ENCODE measurements around the gene PROSER3.

PROSER3 gene

DNA sequence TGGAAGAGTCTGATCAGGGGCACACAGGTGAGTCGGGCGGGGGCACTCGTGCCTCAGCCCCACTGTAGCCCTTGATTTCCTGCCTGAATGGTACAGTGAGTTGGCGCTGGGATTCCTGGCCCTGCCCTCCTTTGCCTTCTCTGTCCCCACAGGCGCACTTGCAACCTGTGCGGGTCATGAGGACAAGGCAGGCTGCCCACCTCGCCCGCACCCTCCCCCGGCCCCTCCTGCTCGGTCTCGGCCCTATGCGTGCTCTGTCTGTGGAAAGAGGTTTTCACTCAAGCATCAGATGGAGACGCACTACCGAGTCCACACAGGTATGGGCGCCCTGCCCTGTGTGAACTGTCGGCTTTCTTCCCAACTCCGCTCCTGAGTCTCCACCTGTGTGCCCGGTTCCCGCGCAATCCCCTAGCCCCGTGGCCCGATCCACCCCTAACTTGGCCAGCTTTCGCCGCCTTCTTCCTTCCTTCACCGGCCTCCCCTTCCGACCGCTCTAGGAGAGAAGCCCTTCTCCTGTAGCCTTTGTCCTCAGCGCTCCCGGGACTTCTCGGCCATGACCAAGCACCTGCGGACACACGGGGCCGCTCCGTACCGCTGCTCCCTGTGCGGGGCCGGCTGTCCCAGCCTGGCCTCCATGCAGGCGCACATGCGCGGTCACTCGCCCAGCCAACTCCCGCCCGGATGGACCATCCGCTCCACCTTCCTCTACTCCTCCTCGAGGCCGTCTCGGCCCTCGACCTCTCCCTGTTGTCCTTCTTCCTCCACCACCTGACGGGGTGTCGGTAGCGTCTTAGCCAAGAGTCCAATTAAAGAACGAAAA lies 41.8 kb upstream of the PROSER3 start:
- peaks cover 0 to 2% of the 10 kb centered on the region in 2 donors for H3K36me3 ChIP-seq (ENCODE audit: control insufficient read depth in 2 of 2, insufficient read depth in 2 of 2, low read length in 2 of 2)
- H3K9ac ChIP-seq (ENCODE audit: low read length in 2 of 2): peak overlapping the region; percentile 79 to 94
- peak overlapping the region; percentile 79 for H3K27ac ChIP-seq (ENCODE audit: low read length)
- H3K4me3 ChIP-seq (ENCODE audit: low read length in 2 of 2): peak overlapping the region; percentile 87
- H3K27me3 ChIP-seq (ENCODE audit: control insufficient read depth in 1 of 2, insufficient read depth in 2 of 2, low read length in 2 of 2): no peaks in the 10 kb centered on the region
- peaks cover 39% of the 10 kb centered on the region for H3K4me1 ChIP-seq (ENCODE audit: control insufficient read depth, insufficient read depth, low read length)
- H3K9me3 ChIP-seq (ENCODE audit: control insufficient read depth in 2 of 2, low read length in 2 of 2): no peaks in the 10 kb centered on the region

DNA sequence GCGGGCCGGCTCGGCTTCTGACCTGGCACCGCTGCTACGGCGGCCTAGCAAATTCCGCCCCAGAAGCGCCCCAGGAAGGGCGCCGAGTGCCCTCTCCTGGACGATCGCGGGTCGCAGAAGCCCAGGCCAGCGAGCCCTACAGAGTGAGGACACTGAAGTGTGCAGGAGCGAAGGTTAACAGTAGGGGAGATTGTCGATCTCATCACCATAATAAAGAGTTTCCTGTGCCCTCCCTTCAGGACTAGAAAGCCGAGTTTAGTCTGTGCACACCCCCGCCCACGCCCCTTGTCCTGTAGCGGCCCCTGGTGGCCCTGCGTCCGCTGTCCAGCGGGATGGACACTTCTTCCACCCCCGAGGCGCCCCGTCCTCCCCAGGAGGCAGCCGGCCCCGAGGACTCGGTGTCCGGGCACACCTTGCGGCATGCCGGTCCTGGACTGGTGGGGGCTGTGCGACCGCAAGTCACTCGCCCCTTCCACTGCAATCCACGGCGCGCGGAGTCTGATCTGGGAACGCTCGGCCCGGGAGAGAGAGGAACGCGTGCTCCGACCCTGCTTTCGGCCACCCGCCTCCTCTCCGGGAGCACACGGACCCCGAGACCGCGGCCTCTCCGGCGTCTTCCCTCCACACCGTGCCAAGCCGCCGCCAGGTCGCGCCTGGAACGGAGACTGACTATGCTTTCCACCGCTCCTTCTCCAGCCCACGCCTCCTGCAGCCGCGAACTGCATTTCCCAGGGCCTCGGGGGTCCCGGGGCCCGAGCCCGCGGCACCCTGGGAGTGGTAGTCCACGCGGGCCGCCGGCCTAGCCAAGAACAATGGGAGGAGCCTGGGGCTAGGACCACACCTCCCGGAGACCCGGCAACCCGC lies 40.9 kb upstream of the PROSER3 start:
- Histone ChIP-seq H3K27me3 (ENCODE audit: control insufficient read depth in 1 of 2, insufficient read depth in 2 of 2, low read length in 2 of 2) (no peaks in the 10 kb centered on the region), H3K9me3 (ENCODE audit: control insufficient read depth in 2 of 2, low read length in 2 of 2) (no peaks in the 10 kb centered on the region), H3K4me3 (ENCODE audit: low read length in 2 of 2) (peak overlapping the region; percentile 87), H3K4me1 (ENCODE audit: control insufficient read depth, insufficient read depth, low read length) (peaks cover 42% of the 10 kb centered on the region), H3K36me3 (ENCODE audit: control insufficient read depth in 2 of 2, insufficient read depth in 2 of 2, low read length in 2 of 2) (peaks cover 3 to 6% of the 10 kb centered on the region in 2 donors), H3K27ac (ENCODE audit: low read length) (peak overlapping the region; percentile 79), H3K9ac (ENCODE audit: low read length in 2 of 2) (peak overlapping the region; percentile 79 to 94)

DNA sequence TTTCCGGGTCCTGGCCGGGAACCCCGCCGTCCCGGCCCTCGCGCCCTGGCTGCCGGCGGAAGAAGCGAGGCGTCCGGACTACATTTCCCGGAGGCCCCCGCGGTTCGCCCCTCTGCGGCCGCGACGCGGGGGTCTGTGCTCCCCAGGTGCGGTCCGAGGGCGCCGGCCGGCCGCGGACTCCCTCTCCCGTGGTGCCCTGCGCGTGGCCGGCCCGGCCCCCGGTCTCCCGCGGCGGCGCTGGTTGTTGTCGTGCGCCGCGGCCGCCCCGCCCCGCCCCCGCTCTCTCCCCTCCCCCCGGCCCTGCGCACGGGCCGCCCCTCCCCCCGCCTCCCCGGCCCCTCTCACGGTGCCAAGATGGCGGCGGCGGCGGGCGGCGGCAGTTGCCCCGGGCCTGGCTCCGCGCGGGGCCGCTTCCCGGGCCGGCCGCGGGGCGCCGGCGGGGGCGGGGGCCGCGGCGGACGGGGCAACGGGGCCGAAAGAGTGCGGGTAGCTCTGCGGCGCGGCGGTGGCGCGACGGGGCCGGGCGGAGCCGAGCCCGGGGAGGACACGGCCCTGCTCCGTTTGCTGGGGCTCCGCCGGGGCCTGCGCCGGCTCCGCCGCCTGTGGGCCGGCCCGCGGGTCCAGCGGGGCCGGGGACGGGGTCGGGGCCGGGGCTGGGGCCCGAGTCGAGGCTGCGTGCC lies 40.2 kb upstream of the PROSER3 start, which contains the start of gene KMT2B:
KMT2B (plus strand) TSS at position 339 of the 680 bp plus-strand sequence; CDS start at position 355, 16 bp downstream.
- Histone ChIP-seq H3K27ac (ENCODE audit: low read length) (peak within 1 kb of the TSS; percentile 79), H3K36me3 (ENCODE audit: control insufficient read depth in 2 of 2, insufficient read depth in 2 of 2, low read length in 2 of 2) (peaks cover 10 to 13% of the 10 kb centered on the region in 2 donors), H3K27me3 (ENCODE audit: control insufficient read depth in 1 of 2, insufficient read depth in 2 of 2, low read length in 2 of 2) (no peaks in the 10 kb centered on the region), H3K9ac (ENCODE audit: low read length in 2 of 2) (peak within 1 kb of the TSS; percentile 79 to 94), H3K4me3 (ENCODE audit: low read length in 2 of 2) (peak within 1 kb of the TSS; percentile 89), H3K9me3 (ENCODE audit: control insufficient read depth in 2 of 2, low read length in 2 of 2) (no peaks in the 10 kb centered on the region), H3K4me1 (ENCODE audit: control insufficient read depth, insufficient read depth, low read length) (peaks cover 42% of the 10 kb centered on the region)

DNA sequence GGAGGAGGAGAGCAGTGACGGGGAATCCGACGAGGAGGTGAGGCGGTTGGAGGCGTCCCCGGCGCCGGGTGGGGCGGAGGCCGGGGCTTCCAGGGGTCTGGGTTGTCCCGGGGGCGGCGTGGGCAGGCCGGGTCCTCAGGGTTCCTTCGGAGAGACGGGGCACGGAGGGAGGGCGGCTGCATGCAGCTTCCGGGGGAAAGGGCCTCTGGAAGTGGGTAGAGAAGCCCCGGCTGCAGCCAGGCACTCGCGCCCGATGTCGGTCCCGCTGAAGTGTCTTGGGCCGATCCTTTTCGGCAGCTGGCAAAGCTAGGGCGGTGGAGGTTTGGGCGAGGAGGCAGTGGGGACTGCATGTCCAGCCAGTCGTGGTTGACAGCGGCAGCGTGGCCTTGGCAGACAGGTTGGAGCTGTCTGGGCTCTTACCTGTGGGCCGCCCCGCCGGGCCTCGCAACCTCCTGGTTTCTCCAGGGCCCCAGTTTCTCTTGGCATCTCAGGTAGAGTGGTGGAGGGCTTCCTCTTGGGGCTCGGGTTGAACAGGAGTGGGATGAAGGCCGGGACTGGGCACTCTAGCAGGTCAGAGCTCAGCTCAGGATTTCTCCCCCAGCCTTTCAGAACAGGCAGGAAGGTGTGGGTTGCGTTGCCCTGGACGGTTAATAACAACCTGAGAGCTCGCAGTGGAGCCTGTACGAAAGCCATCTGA lies 39.5 kb upstream of the PROSER3 start:
- Histone ChIP-seq H3K9ac (ENCODE audit: low read length in 2 of 2) (peak overlapping the region; percentile 79 to 84), H3K4me1 (ENCODE audit: control insufficient read depth, insufficient read depth, low read length) (peaks cover 42% of the 10 kb centered on the region), H3K9me3 (ENCODE audit: control insufficient read depth in 2 of 2, low read length in 2 of 2) (no peaks in the 10 kb centered on the region), H3K4me3 (ENCODE audit: low read length in 2 of 2) (peak overlapping the region; percentile 89), H3K27me3 (ENCODE audit: control insufficient read depth in 1 of 2, insufficient read depth in 2 of 2, low read length in 2 of 2) (no peaks in the 10 kb centered on the region), H3K36me3 (ENCODE audit: control insufficient read depth in 2 of 2, insufficient read depth in 2 of 2, low read length in 2 of 2) (peaks cover 16 to 20% of the 10 kb centered on the region in 2 donors), H3K27ac (ENCODE audit: low read length) (peak overlapping the region; percentile 73)

DNA sequence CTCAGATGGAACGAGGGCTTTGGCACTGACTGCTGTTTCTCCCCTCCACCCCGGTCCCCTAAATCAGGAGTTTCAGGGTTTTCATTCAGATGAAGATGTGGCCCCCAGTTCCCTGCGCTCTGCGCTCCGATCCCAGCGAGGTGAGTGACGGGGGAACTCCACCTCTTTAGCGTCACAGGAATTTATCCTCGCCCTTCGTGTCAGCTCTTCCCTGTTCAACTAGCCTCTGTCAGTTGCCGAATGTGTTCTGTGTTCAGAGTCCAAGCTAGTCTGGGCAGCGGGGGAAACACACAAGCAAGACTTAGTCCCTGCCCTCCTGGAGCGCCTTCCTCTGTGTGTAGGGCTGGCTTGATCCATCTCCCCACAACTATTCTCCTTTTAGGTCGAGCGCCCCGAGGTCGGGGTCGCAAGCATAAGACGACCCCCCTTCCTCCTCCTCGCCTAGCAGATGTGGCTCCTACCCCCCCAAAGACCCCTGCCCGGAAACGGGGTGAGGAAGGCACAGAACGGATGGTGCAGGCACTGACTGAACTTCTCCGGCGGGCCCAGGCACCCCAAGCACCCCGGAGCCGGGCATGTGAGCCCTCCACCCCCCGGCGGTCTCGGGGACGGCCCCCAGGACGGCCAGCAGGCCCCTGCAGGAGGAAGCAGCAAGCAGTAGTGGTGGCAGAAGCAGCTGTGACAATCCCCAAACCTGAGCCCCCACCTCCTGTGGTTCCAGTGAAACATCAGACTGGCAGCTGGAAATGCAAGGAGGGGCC lies 38.4 kb upstream of the PROSER3 start:
- H3K9me3 ChIP-seq (ENCODE audit: control insufficient read depth in 2 of 2, low read length in 2 of 2): no peaks in the 10 kb centered on the region
- peak overlapping the region in 1 of 2 donors; percentile 89 for H3K4me3 ChIP-seq (ENCODE audit: low read length in 2 of 2)
- H3K9ac ChIP-seq (ENCODE audit: low read length in 2 of 2): peak overlapping the region; percentile 79 to 84
- no peaks in the 10 kb centered on the region for H3K27me3 ChIP-seq (ENCODE audit: control insufficient read depth in 1 of 2, insufficient read depth in 2 of 2, low read length in 2 of 2)
- peaks cover 42% of the 10 kb centered on the region for H3K4me1 ChIP-seq (ENCODE audit: control insufficient read depth, insufficient read depth, low read length)
- peaks cover 25 to 30% of the 10 kb centered on the region in 2 donors for H3K36me3 ChIP-seq (ENCODE audit: control insufficient read depth in 2 of 2, insufficient read depth in 2 of 2, low read length in 2 of 2)
- peak overlapping the region; percentile 18 for H3K27ac ChIP-seq (ENCODE audit: low read length)

DNA sequence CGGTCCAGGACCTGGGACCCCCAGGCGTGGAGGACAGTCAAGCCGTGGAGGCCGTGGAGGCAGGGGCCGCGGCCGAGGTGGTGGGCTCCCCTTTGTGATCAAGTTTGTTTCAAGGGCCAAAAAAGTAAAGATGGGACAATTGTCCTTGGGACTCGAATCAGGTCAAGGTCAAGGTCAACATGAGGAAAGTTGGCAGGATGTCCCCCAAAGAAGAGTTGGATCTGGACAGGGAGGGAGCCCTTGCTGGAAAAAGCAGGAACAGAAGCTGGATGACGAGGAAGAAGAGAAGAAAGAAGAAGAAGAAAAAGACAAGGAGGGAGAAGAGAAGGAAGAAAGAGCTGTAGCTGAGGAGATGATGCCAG lies 37.8 kb upstream of the PROSER3 start:
- H3K4me1 ChIP-seq (ENCODE audit: control insufficient read depth, insufficient read depth, low read length): peaks cover 42% of the 10 kb centered on the region
- H3K27ac ChIP-seq (ENCODE audit: low read length): peak overlapping the region; percentile 18
- no peak overlapping the region for H3K4me3 ChIP-seq (ENCODE audit: low read length in 2 of 2)
- H3K36me3 ChIP-seq (ENCODE audit: control insufficient read depth in 2 of 2, insufficient read depth in 2 of 2, low read length in 2 of 2): peaks cover 30 to 36% of the 10 kb centered on the region in 2 donors
- no peaks in the 10 kb centered on the region for H3K27me3 ChIP-seq (ENCODE audit: control insufficient read depth in 1 of 2, insufficient read depth in 2 of 2, low read length in 2 of 2)
- no peak overlapping the region for H3K9ac ChIP-seq (ENCODE audit: low read length in 2 of 2)
- H3K9me3 ChIP-seq (ENCODE audit: control insufficient read depth in 2 of 2, low read length in 2 of 2): no peaks in the 10 kb centered on the region

DNA sequence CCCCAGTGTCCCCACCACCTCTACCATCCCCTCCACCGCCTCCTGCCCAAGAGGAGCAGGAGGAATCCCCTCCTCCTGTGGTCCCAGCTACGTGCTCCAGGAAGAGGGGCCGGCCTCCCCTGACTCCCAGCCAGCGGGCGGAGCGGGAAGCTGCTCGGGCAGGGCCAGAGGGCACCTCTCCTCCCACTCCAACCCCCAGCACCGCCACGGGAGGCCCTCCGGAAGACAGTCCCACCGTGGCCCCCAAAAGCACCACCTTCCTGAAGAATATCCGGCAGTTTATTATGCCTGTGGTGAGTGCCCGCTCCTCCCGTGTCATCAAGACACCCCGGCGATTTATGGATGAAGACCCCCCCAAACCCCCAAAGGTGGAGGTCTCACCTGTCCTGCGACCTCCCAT lies 37.3 kb upstream of the PROSER3 start:
- no peak overlapping the region for H3K9ac ChIP-seq (ENCODE audit: low read length in 2 of 2)
- H3K27ac ChIP-seq (ENCODE audit: low read length): no peak overlapping the region
- H3K27me3 ChIP-seq (ENCODE audit: control insufficient read depth in 1 of 2, insufficient read depth in 2 of 2, low read length in 2 of 2): no peaks in the 10 kb centered on the region
- H3K36me3 ChIP-seq (ENCODE audit: control insufficient read depth in 2 of 2, insufficient read depth in 2 of 2, low read length in 2 of 2): peaks cover 36 to 41% of the 10 kb centered on the region in 2 donors
- H3K4me1 ChIP-seq (ENCODE audit: control insufficient read depth, insufficient read depth, low read length): peaks cover 38% of the 10 kb centered on the region
- H3K4me3 ChIP-seq (ENCODE audit: low read length in 2 of 2): no peak overlapping the region
- no peaks in the 10 kb centered on the region for H3K9me3 ChIP-seq (ENCODE audit: control insufficient read depth in 2 of 2, low read length in 2 of 2)

DNA sequence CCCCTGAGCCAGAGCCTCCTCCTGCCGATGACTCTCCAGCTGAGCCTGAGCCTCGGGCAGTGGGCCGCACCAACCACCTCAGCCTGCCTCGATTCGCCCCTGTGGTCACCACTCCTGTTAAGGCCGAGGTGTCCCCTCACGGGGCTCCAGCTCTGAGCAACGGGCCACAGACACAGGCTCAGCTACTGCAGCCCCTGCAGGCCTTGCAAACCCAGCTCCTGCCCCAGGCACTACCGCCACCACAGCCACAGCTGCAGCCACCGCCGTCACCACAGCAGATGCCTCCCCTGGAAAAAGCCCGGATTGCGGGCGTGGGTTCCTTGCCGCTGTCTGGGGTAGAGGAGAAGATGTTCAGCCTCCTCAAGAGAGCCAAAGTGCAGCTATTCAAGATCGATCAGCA lies 36.6 kb upstream of the PROSER3 start:
- Histone ChIP-seq H3K9me3 (ENCODE audit: control insufficient read depth in 2 of 2, low read length in 2 of 2) (no peaks in the 10 kb centered on the region), H3K4me1 (ENCODE audit: control insufficient read depth, insufficient read depth, low read length) (peaks cover 30% of the 10 kb centered on the region), H3K36me3 (ENCODE audit: control insufficient read depth in 2 of 2, insufficient read depth in 2 of 2, low read length in 2 of 2) (peaks cover 43 to 47% of the 10 kb centered on the region in 2 donors), H3K27ac (ENCODE audit: low read length) (no peak overlapping the region), H3K27me3 (ENCODE audit: control insufficient read depth in 1 of 2, insufficient read depth in 2 of 2, low read length in 2 of 2) (no peaks in the 10 kb centered on the region), H3K9ac (ENCODE audit: low read length in 2 of 2) (no peak overlapping the region), H3K4me3 (ENCODE audit: low read length in 2 of 2) (no peak overlapping the region)

DNA sequence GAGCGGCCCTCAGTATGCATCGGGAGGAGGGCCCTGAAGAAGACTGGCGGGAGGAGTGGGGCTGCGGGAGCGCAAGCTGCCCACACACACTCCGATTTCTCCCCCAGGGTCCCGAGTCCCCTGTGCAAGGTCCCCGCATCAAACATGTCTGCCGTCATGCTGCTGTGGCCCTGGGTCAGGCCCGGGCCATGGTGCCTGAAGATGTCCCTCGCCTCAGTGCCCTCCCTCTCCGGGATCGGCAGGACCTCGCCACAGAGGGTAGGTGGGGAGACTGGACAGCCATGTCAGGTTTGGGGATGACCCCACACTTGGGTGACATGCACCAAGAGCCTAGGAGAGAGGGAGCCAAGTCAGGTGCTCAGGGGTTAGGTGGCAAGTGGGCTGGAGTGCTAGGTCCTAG lies 35.5 kb upstream of the PROSER3 start:
- H3K9ac ChIP-seq (ENCODE audit: low read length in 2 of 2): no peak overlapping the region
- H3K4me1 ChIP-seq (ENCODE audit: control insufficient read depth, insufficient read depth, low read length): peaks cover 21% of the 10 kb centered on the region
- no peak overlapping the region for H3K4me3 ChIP-seq (ENCODE audit: low read length in 2 of 2)
- H3K27ac ChIP-seq (ENCODE audit: low read length): no peak overlapping the region
- H3K9me3 ChIP-seq (ENCODE audit: control insufficient read depth in 2 of 2, low read length in 2 of 2): no peaks in the 10 kb centered on the region
- peaks cover 53 to 56% of the 10 kb centered on the region in 2 donors for H3K36me3 ChIP-seq (ENCODE audit: control insufficient read depth in 2 of 2, insufficient read depth in 2 of 2, low read length in 2 of 2)
- no peaks in the 10 kb centered on the region for H3K27me3 ChIP-seq (ENCODE audit: control insufficient read depth in 1 of 2, insufficient read depth in 2 of 2, low read length in 2 of 2)

All from stomach smooth muscle (tissue), 2 donors.